ENCODE results near the gene LHB.
"Not testable (repeated sequence)": the region's sequence is repeated elsewhere in the genome, so short reads cannot be mapped to it uniquely, and the experiment has no call there.

Gene LHB

DNA sequence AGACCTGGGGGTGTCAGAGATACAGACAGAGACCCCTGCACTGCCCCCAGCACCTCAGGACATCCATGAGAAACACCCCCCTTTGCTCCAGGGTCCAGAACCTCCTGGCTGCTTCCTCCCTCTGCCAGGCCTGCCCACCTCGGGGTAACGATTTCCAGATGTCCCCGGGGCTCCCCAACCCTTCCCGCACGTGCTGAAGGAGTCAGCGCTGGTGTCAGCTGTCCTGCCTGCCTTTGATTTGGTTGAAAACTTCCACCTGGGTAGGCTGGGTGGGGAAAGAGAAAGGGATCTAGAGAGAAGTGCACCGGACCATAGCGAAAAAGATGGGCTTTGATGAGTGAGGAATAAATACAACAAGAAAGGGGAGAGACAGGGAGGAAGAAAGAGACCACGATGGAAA lies 42.2 kb upstream of the LHB start:
- no peak overlapping the region for H3K4me3 ChIP-seq (replicated peaks; ENCODE audit: low read depth, low read length)
- DNase-seq (ENCODE audit: extremely low read depth, low read depth) = no peak
- TF ChIP-seq, protein P1, sequence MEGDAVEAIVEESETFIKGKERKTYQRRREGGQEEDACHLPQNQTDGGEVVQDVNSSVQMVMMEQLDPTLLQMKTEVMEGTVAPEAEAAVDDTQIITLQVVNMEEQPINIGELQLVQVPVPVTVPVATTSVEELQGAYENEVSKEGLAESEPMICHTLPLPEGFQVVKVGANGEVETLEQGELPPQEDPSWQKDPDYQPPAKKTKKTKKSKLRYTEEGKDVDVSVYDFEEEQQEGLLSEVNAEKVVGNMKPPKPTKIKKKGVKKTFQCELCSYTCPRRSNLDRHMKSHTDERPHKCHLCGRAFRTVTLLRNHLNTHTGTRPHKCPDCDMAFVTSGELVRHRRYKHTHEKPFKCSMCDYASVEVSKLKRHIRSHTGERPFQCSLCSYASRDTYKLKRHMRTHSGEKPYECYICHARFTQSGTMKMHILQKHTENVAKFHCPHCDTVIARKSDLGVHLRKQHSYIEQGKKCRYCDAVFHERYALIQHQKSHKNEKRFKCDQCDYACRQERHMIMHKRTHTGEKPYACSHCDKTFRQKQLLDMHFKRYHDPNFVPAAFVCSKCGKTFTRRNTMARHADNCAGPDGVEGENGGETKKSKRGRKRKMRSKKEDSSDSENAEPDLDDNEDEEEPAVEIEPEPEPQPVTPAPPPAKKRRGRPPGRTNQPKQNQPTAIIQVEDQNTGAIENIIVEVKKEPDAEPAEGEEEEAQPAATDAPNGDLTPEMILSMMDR (IDR thresholded peaks at IDR 0.05; ENCODE audit: low read depth, low read length, missing control alignments) = no peak

DNA sequence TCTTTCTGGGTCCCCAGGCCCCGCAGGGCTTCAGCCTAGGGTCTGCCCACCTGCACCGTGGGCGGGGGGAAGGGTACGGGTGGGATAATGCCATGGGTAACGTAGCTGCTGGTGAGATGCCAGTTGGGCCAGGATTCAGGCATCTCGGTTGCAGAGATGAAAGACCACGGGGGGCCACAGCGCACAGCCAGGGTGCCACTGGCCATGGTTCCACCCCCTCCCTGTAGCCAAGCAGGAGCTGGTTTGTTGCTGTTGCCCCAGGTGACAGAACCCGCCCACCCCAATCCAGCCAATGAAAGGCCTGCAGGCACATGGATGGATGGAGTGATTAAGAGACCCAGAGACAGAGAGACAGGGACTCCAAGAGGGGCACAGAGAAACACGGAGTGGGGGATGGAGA lies 41.7 kb upstream of the LHB start:
- no peak for DNase-seq (ENCODE audit: extremely low read depth, low read depth)

DNA sequence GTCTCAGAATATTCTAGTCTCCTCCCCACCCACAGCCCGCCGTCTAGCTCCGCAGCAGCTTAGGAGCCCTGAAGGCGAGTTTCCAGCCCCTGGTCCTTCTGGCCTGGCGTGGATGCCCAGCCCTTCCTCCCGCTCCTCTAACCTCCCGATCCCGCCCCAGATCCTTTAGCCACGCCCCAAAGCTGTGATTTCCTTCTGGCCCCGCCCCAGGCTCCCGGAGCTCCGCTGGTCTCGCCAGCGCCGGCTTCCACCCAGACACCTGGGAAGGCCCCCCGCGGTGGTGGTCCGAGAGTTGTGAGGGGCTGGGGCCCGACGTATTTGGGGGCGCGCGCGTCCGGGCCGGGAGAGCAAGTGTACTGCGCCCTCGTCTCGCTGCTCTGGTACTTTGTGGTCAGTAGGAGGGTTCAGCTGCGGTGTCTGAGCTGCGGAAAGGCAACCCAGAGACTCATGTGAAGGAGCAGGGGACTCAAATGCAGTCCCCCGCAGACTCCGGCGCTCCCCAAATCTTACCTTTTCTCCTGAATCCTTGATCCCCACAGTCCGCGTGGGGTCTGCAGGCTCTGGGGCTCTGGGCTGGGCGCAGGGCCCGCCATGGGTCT lies 40.8 kb upstream of the LHB start, which contains the start of gene CGB7:
TSS of gene CGB7 (minus strand) at position 114 of the 599 bp plus-strand sequence. CDS start 2,374 bp downstream, outside the sequence.
- DNase-seq (ENCODE audit: extremely low read depth, low read depth) = no peak
- TF ChIP-seq, protein P1 (IDR thresholded peaks at IDR 0.05; ENCODE audit: low read depth, low read length, missing control alignments) = no peak
- H3K4me3 ChIP-seq (replicated peaks; ENCODE audit: low read depth, low read length) = peak within 1 kb of the TSS; percentile 42

More for the DNA sequence above, 41.7 kb upstream of the LHB start:
- H3K4me3 ChIP-seq (replicated peaks; ENCODE audit: low read depth, low read length) = no peak overlapping the region
- TF ChIP-seq, protein P1 (IDR thresholded peaks at IDR 0.05; ENCODE audit: low read depth, low read length, missing control alignments) = no peak

DNA sequence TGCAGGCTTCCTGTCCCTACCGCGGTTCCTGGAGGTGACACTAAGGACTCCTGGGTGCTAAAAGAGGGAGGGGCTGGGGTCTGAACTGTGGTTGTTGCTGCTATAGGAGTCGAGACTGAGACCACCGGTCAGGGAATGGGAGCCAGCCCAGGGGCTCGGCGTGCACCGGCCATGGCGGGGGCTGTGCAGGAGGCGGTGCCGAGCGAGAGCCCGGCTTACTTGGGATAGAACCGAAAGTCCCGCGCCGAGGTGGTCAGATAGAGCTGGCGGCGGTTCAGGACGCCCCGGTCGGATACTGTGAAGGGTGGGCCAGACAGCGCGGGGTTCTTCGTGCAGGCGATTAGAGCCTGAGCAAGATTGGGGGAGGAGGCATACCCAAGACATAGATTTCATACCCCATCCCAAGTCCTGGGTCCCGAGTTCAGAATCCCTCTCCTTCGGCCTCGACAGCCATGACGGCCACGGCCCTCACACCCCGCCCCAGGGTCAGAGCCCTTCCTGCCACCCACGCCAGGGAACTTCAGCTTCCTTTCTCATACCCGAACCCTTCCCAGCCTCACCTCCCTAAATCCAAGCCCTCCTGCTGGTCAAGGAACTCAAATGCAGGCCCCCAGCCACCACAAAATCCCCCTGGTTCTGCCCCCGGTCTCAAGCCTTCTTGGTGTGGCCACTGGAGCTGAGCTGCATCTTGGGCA lies 40.2 kb upstream of the LHB start:
- H3K4me3 ChIP-seq (replicated peaks; ENCODE audit: low read depth, low read length) = peak overlapping the region; percentile 42
- DNase-seq (ENCODE audit: extremely low read depth, low read depth) = not testable (repeated sequence)

DNA sequence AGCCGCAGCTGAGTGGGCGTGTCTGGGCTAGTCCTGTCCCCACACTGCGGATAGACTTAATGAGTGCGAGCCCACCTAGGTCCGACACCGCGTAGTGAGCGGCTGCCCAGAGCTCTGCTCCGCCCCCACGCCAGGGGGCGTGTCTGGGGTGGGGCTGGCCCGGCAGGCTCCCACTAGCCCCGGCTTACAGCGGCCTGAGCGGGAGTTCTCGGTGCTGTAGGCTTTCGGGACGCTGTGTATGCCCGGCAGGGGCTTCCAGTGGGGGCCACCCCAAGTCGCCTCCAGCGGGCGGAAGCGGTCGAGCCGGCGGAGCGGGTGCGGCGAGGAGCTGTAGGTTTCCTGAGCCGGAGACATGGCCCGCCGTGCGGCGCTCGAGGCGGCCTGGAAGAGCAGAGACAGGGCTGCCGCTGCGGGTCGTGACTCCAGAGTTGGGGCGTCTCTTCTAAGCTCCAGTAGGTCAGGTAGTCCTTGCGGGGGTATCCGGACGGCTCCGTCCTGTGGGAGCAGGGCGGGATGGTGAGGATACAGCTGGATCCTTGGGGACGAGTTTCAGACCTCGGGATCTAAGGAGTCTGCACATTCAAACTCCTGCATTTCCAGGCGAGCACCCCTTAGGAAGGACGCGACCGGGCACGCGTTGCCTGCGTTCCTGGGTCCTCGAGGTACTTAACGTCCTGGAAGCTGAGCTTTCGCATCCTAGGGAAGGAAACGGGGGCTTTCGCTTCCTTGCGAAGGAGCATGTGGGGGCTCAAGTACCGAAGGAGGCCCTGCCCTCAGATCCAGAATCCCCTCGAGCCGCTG lies 39.4 kb upstream of the LHB start:
- DNase-seq (ENCODE audit: extremely low read depth, low read depth) = no peak
- TF ChIP-seq, protein P1 (IDR thresholded peaks at IDR 0.05; ENCODE audit: low read depth, low read length, missing control alignments) = peak; percentile 30
- H3K4me3 ChIP-seq (replicated peaks; ENCODE audit: low read depth, low read length) = peak overlapping the region; percentile 42

DNA sequence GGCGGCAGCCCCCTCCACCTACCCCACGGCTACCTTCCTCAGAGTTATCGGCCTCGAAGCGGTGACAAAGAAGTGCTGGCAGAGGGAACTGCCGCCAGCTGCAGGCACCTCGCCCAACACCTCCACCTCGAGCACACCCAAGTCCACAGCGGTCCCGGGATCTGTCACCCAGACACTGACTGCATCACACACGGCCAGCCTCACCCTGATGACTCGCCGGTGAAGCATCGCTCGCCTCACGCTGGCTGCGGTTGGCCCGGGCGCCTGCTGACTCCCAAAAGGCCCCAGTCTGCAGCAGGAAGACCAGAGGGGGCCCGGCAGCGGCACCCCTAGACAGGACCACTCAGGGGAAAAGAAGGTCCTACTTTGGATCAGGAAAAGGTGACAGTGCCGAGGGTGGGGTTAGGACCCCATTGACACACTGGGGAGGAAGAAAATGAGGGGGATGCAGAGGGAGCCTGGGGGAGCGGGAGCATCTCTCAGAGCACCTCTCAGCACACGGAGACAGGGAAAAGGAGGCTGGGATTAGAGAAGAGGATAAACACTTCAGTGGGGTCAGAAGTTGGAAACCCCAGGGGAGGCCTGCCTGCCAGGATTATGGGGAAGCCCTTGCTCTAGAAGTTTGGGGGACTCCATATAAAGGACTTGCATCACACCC lies 33.6 kb upstream of the LHB start:
- not testable (repeated sequence) for H3K4me3 ChIP-seq (replicated peaks; ENCODE audit: low read depth, low read length); DNase-seq (ENCODE audit: extremely low read depth, low read depth)

DNA sequence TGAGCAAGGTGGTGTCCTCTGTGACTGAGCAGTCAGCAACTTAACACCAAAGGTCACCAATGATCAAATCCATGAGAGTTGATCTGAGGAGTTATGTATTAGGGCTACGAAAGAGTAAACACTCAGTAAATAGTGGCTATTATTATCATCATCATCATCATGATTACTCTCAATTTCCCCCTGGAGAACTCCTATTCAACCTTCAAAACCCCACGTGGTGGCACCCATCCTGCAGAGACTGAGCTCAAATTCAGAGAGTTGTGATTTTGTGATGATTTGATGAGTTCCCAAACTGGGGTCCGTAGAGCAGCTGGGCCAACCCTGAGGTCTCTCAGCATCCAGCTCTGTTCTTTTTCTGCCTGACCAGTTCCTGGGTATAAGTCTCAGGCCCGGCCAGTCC lies 32.9 kb upstream of the LHB start:
- not testable (repeated sequence) for DNase-seq (ENCODE audit: extremely low read depth, low read depth); H3K4me3 ChIP-seq (replicated peaks; ENCODE audit: low read depth, low read length)

DNA sequence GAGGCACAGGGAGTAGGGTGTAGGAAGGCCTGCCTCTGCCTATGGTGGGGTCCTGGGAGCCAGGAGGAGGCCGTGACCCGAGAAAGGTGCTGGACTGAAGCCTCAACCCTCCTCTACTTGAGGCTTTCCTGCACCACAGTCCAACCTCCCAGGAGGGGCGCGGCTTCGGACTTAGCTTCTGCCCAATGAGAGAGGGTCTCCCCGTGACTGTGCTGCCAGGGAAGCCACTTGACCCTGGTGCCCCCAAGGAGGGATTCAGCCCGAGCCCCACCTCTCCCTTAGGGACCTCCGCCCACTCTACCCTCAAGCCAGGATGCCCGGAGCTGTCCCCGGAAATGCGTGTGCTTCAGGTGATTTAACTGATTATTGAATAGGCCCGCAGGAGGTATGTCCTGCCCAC lies 32.1 kb upstream of the LHB start, which contains the start of gene CGB8:
TSS of gene CGB8 (minus strand) at position 101 of the 400 bp plus-strand sequence. CDS start 372 bp downstream, outside the sequence.
- not testable (repeated sequence) for H3K4me3 ChIP-seq (replicated peaks; ENCODE audit: low read depth, low read length); DNase-seq (ENCODE audit: extremely low read depth, low read depth)

DNA sequence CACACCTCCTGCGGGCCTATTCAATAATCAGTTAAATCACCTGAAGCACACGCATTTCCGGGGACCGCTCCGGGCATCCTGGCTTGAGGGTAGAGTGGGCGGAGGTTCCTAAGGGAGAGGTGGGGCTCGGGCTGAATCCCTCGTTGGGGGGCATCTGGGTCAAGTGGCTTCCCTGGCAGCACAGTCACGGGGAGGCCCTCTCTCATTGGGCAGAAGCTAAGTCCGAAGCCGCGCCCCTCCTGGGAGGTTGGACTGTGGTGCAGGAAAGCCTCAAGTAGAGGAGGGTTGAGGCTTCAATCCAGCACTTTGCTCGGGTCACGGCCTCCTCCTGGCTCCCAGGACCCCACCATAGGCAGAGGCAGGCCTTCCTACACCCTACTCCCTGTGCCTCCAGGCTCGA lies 26.7 kb upstream of the LHB start, which contains the start of gene CGB5:
TSS of gene CGB5 (plus strand) at position 301 of the 400 bp plus-strand sequence. CDS start 362 bp downstream, outside the sequence.
- not testable (repeated sequence) for H3K4me3 ChIP-seq (replicated peaks; ENCODE audit: low read depth, low read length); DNase-seq (ENCODE audit: extremely low read depth, low read depth)

DNA sequence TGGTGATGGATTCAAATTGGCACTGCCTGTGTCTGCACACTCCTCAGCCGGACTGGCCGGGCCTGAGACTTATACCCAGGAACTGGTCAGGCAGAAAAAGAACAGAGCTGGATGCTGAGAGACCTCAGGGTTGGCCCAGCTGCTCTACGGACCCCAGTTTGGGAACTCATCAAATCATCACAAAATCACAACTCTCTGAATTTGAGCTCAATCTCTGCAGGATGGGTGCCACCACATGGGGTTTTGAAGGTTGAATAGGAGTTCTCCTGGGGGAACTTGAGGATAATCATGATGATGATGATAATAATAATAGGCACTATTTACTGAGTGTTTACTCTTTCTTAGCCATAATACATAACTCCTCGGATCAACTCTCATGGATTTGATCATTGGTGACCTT lies 25.8 kb upstream of the LHB start:
- not testable (repeated sequence) for DNase-seq (ENCODE audit: extremely low read depth, low read depth); H3K4me3 ChIP-seq (replicated peaks; ENCODE audit: low read depth, low read length)
